Measurements from ENCODE around the gene GID8.

GRCh38 chr20:62980380-62980960 lies 42.5 kb downstream of the GID8 start:
- no peak for TF ChIP-seq EP300 (IDR thresholded peaks at IDR 0.05)
- no peak for TF ChIP-seq CTCF (IDR thresholded peaks at IDR 0.05)
- TF ChIP-seq POLR2A (IDR thresholded peaks at IDR 0.05; ENCODE audit: low read depth) = no peak
- no peak for TF ChIP-seq POLR2AphosphoS5 (IDR thresholded peaks at IDR 0.05)

Measured in esophagus muscularis mucosa (tissue), 4 donors.